Esophagus (tissue), 2 donors: Measurements from ENCODE around the gene APOBEC3H. TPM values are rescaled to one million over a fixed set of nuclear protein-coding genes. Genes with fewer than 3 reads are reported as not detected.
"Not testable (repeated sequence)": the region's sequence is repeated elsewhere in the genome, so short reads cannot be mapped to it uniquely, and the experiment has no call there.

Experiments used
- H3K27ac ChIP-seq, 2 donors: one replicate each; pipeline ENCODE4 v1.5.1; 2013; ENCODE audit warnings: low read depth in 2 of 2, mild to moderate bottlenecking in 2 of 2, inconsistent platforms in 1 of 2, low read length in 1 of 2, moderate library complexity in 1 of 2
- H3K27me3 ChIP-seq, 2 donors: one replicate each; pipeline ENCODE4 v1.6.1; 2013; ENCODE audit warnings: low read length in 2 of 2, control low read depth in 1 of 2, mild to moderate bottlenecking in 1 of 2; ENCODE audit not compliant: insufficient read depth in 2 of 2, control insufficient read depth in 1 of 2
- H3K36me3 ChIP-seq, 2 donors: one replicate each; pipeline ENCODE4 v1.6.1; 2013; ENCODE audit warnings: low read length in 1 of 2; ENCODE audit not compliant: control insufficient read depth in 2 of 2, insufficient read depth in 2 of 2
- H3K4me1 ChIP-seq, 2 donors: one replicate each; pipeline ENCODE4 v1.6.1; 2013; ENCODE audit warnings: low read length in 1 of 2; ENCODE audit not compliant: control insufficient read depth in 2 of 2, insufficient read depth in 2 of 2
- H3K4me3 ChIP-seq, 2 donors: one replicate each; pipeline ENCODE4 v1.5.1; 2013; ENCODE audit warnings: low read length in 2 of 2, mild to moderate bottlenecking in 2 of 2, low read depth in 1 of 2, moderate library complexity in 1 of 2
- H3K9me3 ChIP-seq, 2 donors: one replicate each; pipeline ENCODE4 v1.6.1; 2013; ENCODE audit warnings: mild to moderate bottlenecking in 2 of 2, low read depth in 1 of 2, low read length in 1 of 2, moderate library complexity in 1 of 2; ENCODE audit not compliant: control insufficient read depth in 2 of 2, insufficient read depth in 1 of 2
- WGBS, 2 donors: extraction: QIAGEN DNeasy Blood & Tissue Kit; methylation state at CpG; one replicate each; pipeline ENCODE4 v1.1.7; 2013; 5-methylcytosine and 5-hydroxymethylcytosine counted together
- polyA plus RNA-seq, 2 donors: library from polyadenylated mRNA; stranded (reverse); fragments of 200-250 nt; gene quantifications; one replicate each; pipeline ENCODE4 v1.2.3, GENCODE V29; 2013
- donor health status: healthy with polysubstance abuse.
- donor health status: Bipolar disorder and iron deficiency.

Gene APOBEC3H
- polyA plus RNA-seq: under 1 TPM; 0.20 to 0.51 TPM

DNA sequence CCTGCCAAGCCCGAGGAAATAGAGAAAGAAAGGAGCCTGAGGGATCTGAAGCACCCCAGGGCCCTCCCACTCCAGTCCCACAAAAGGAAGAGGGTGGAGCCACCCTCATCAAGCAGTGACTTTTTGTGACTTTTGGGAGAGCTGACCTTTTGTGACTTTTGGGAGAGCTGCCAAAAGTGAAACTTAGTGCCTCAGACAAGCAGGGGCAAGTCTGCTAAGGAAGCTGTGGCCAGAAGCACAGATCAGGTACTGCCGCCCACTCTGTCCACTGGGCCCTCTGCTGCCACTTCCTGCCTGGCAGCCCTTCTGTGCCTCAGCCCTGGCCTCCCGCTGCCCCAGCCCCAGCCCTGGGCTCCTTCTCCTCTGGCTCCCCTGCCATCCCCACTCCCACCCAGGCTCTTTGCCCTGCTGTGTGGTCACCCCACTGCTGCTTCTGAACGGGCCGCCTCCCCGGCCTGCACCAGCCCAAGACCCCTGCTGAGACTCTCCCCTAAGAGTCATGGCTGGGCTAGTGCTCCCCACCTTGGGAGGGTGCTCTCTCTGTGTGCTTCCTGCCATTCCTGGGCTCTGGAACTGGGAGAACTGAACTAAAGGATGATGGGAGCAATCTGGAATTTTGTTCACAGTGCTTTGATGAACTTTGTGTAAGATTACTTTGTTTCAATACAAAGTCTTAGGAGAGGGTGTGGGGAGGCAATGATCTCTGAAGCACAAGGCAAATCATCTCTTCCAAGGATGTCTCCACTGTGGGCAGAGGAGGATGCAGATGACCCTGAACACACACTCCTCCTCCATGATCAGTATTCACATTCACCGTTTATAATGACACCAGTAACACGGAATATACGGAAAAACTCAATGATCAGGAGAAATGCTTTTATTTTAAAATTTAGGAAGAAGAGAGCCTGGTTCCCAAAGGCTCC, at the start of gene APOBEC3H:
Gene APOBEC3H (plus strand): TSS at position 147 of the 923 bp plus-strand sequence. CDS start 3,035 bp downstream, outside the sequence.
- Histone ChIP-seq H3K27ac (peak within 1 kb of the TSS; percentile 36 to 60), H3K9me3 (no peaks in the 10 kb centered on the region), H3K36me3 (no peaks in the 10 kb centered on the region), H3K27me3 (no peaks in the 10 kb centered on the region), H3K4me1 (peaks cover 0 to 11% of the 10 kb centered on the region in 2 donors), H3K4me3 (peak within 1 kb of the TSS in 1 of 2 donors; percentile 7)
- 51 to 57% methylated on average over 9 of the region's 9 CpGs for WGBS, 2 donors

DNA sequence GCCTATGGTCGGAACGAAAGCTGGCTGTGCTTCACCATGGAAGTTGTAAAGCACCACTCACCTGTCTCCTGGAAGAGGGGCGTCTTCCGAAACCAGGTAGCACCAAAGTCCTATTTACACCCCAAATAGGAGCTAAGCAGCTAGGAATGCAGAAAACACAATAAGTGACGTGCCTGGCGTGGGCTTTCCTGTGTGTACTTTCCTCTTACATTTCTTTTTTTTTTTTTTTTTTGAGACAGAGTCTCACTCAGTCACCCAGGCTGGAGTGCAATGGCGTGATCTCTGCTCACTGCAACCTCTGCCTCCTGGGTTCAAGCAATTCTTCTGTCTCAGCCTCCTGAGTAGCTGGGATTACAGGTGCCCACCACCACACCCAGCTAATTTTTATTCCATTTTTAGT, 47.6 kb upstream of the APOBEC3H start:
- not testable (repeated sequence) for H3K4me3 ChIP-seq, H3K36me3 ChIP-seq, H3K4me1 ChIP-seq, H3K27ac ChIP-seq, H3K27me3 ChIP-seq, H3K9me3 ChIP-seq
- WGBS, 2 donors: 74 to 79% methylated on average over 7 of the region's 7 CpGs

DNA sequence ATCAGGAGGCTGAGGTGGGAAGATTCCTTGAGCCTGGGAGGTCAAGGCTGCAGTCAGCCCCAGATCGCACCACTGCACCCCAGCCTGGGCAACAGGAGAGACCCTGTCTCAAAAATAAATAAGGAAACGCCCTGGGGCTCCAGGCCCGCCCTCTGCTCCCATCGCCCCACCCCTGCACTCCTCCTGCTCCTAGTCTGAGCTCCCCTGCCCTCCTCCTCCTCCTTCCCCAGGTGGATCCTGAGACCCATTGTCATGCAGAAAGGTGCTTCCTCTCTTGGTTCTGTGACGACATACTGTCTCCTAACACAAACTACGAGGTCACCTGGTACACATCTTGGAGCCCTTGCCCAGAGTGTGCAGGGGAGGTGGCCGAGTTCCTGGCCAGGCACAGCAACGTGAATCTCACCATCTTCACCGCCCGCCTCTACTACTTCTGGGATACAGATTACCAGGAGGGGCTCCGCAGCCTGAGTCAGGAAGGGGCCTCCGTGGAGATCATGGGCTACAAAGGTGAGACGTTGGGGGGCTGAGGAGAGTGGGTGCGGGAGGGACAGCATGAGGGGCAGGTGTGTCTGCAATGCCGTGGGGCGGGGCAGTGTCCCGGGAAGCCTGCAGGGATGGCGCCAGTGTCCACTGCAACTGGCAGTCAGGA, 45.1 kb upstream of the APOBEC3H start:
- 72 to 76% methylated on average over 15 to 17 of the region's 18 CpGs for whole genome bisulfite sequencing, 2 donors
- H3K36me3 ChIP-seq, H3K4me3 ChIP-seq, H3K27ac ChIP-seq, H3K4me1 ChIP-seq, H3K27me3 ChIP-seq, H3K9me3 ChIP-seq: not testable (repeated sequence)

DNA sequence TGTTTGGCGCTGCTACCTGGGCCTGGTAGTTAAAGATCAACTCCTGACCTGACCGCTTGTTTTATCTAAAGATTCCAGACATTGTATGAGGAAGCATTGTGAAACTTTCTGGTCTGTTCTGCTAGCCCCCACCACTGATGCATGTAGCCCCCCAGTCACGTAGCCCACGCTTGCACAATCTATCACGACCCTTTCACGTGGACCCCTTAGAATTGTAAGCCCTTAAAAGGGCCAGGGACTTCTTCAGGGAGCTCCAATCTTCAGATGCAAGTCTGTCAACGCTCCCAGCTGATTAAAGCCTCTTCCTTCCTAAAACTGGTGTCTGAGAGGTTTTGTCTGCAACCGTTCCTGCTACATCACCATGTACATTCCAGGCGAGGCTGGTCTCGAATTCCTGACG, 41.4 kb upstream of the APOBEC3H start:
- Histone ChIP-seq H3K4me1 (no peaks in the 10 kb centered on the region), H3K4me3 (no peak overlapping the region), H3K9me3 (peaks cover 0 to 5% of the 10 kb centered on the region in 2 donors), H3K27me3 (no peaks in the 10 kb centered on the region), H3K27ac (no peak overlapping the region), H3K36me3 (no peaks in the 10 kb centered on the region)
- 92 to 95% methylated on average over 11 of the region's 11 CpGs for WGBS, 2 donors

DNA sequence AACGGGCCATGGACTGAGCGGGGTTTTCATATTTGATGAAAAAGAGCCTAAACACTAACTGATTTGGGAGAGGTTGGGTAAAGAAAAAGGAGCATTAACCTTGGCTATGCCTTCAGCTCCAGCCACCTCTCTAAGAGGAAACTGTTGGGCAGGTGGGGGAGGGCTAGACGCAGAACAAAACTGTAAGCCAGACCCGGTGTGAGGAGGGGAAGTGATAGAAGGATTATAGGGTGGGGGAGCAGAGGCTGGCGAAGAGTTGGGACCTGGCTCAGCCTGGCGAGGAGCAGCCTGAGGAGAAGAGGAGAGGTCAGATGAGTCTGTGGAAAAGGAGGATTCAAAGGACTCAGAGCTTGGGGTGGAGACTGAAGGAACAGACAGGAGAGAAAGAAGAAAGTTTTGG, 35.8 kb upstream of the APOBEC3H start:
- H3K27me3 ChIP-seq, H3K27ac ChIP-seq, H3K9me3 ChIP-seq, H3K36me3 ChIP-seq, H3K4me1 ChIP-seq, H3K4me3 ChIP-seq: not testable (repeated sequence)
- 69 to 71% methylated on average over 6 of the region's 6 CpGs for WGBS, 2 donors

DNA sequence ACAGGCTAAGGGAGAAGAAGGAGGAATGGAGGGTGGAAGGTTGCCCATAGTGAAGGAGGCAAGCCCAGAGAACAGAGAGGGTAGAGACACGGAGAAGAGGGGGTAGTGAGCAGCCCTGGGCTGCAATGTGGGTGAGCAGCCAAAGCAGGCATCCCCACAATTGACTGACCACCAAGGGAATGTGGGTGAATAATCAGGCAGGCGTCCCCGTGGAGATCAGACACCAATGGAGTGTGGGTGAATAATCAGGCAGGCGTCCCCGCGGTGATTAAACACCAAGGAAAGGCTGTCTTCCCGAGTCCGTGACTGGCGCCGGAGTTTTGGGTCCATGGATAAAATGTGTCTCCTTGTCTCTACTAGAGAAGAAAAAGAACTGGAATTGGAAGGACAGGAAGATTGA, 35.1 kb upstream of the APOBEC3H start:
- H3K27ac ChIP-seq, H3K27me3 ChIP-seq, H3K36me3 ChIP-seq, H3K4me1 ChIP-seq, H3K4me3 ChIP-seq, H3K9me3 ChIP-seq: not testable (repeated sequence)
- WGBS, 2 donors: 85 to 88% methylated on average over 10 of the region's 10 CpGs

DNA sequence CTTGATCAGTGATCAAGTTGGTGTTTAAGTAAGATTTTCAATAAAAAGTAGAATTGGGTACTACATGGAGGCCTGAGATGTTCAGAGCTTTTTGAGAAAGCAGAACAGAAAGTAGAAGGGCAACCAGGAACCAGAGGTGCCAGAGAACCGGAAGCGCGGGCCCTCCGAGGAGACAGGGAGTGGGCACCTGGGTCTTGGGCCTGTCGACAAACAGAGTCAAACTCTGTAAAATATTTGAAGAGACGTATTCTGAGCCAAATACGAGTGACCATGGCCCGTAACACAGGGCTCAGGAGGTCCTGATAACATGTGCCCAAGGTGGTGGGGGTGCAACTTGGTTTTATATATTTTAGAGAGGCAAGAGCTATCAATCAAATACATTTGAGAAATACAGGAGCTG, 33.1 kb upstream of the APOBEC3H start:
- not testable (repeated sequence) for H3K4me1 ChIP-seq, H3K27ac ChIP-seq, H3K4me3 ChIP-seq, H3K27me3 ChIP-seq, H3K36me3 ChIP-seq, H3K9me3 ChIP-seq
- 87% methylated on average over 8 of the region's 8 CpGs for WGBS, 2 donors

DNA sequence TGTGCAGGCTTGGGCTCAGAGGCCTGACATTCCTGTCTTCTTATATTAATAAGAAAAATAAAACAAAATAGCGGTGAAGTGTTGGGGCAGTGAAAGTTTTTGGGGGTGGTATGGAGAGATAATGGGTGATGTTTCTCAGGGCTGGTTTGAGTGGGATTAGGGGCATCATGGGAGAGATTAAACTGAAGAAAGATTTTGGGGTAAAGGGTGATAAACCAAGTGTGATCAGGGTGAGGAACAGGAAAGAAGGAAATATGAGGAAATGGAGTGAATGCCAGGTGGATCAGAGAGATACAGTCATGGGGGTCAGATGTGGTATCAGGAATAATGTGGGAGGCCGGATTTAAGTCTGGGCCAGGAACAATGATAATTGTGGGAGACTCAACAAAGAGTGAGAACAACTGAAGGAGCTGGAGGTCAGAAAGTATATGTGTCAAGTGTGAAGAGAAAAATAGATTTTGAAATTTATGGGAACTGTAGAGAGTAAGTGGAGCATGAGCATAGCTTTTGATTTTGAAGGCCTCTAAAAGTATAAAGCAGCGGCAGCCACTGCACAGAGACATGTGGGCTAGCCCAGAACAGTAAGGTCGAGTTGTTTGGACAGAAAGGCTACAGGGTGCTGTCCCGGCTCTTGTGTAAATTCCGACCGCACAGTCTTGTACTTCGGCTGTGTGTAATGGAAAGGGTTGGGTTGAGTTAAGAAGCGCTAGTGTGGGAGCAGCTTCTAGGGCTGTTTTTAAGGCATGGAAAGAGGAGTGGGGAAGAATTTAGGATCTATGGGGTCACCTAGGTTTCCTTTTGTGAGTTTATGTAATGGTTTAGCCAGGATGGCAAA, 30.4 kb upstream of the APOBEC3H start:
- not testable (repeated sequence) for H3K4me3 ChIP-seq, H3K27ac ChIP-seq, H3K27me3 ChIP-seq, H3K36me3 ChIP-seq, H3K9me3 ChIP-seq, H3K4me1 ChIP-seq
- 79 to 82% methylated on average over 9 of the region's 9 CpGs for WGBS, 2 donors

DNA sequence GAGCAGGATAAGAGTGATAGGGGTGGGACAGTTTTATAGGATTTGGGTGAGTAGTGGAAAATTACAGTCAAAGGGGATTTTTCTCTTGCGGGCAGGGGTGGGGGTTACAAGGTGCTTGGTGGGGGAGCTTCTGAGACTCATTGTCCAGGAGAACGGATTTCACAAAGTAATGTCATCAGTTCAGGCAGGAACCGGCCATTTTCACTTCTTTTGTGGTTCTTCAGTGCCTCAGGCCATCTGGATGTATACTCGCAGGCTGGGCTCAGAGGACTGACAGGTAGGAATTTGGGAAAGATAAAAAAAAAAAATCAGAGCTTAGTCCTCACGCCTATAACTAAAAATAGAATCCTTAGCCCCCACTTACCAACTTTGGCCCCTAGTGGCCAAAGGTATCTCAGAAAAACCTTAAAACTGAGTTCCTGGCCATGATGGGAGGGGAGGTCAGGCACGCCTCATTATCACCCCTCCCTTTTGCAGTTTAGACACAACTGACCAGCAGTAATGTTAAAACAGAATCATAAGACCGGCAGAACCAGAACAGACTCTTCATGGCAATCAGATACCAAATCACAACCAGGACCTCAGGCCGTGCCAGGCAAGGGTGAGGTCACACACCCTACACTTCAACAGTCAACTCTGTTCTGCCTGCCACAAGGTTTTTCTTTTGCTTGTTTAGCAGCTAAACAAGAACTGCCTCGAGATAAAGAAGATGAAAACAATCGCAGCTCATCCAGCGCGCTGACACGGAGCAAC, 28.8 kb upstream of the APOBEC3H start:
- 55 to 57% methylated on average over 12 to 13 of the region's 13 CpGs for WGBS, 2 donors

More for the DNA sequence above, 28.8 kb upstream of the APOBEC3H start:
- no peaks in the 10 kb centered on the region for H3K36me3 ChIP-seq
- no peaks in the 10 kb centered on the region for H3K4me1 ChIP-seq
- no peak overlapping the region for H3K27ac ChIP-seq
- H3K27me3 ChIP-seq: no peaks in the 10 kb centered on the region
- H3K9me3 ChIP-seq: no peaks in the 10 kb centered on the region
- no peak overlapping the region for H3K4me3 ChIP-seq
